OCI-LY7 (cell line): ENCODE results near the gene CSNK1G1.

Experiments used
- CTCF ChIP-seq: fragments of 200-600 bp; sonication (generic); conservative IDR thresholded peaks from 2 replicates; pipeline ENCODE4 v1.5.1; 2014; ENCODE audit warnings: mild to moderate bottlenecking, antibody characterized with exemption, low read length, moderate library complexity, mixed read lengths
- EZH2phosphoT487 ChIP-seq: fragments of 200-600 bp; sonication (generic); IDR thresholded peaks from 2 replicates; pipeline ENCODE4 v1.6.1; 2018; ENCODE audit warnings: low read depth, borderline replicate concordance, mild to moderate bottlenecking, mixed run types, antibody characterized with exemption, low read length, moderate library complexity, mixed read lengths

GRCh38 chr15:64136347-64136746 lies 219.6 kb downstream of the CSNK1G1 start:
- TF ChIP-seq CTCF = no peak
- no peak for TF ChIP-seq EZH2phosphoT487
